GF-D8 (cell line): Measurements from ENCODE around the gene CMTM7.
"Not testable (repeated sequence)": the region's sequence is repeated elsewhere in the genome, so short reads cannot be mapped to it uniquely, and the experiment has no call there.

Experiments
- DNase-seq: peaks from one replicate; lab custom pipeline; 2025; lab: John Stamatoyannopoulos, UW

CMTM7 gene

DNA sequence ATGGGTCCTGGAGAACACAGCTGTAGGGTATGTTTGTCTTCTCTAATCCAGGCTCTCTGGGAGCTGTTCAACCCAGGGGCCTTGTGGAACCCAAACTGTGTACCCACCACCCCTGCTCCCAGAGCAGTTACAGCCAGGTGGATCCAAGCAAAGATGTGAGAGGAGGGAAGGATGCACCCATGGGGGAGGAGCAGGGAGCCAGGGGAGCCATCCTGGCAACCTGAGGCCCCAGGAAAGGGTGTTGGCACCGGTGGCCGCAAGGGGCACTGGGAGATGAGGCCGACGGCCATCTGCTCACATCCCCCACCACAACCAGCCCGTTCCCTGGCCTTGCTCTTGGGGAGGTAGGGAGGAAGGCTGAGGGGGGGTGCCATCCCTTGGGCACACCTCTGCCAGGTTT is 67.8 kb downstream of the CMTM7 start:
- DNase-seq = no peak

DNA sequence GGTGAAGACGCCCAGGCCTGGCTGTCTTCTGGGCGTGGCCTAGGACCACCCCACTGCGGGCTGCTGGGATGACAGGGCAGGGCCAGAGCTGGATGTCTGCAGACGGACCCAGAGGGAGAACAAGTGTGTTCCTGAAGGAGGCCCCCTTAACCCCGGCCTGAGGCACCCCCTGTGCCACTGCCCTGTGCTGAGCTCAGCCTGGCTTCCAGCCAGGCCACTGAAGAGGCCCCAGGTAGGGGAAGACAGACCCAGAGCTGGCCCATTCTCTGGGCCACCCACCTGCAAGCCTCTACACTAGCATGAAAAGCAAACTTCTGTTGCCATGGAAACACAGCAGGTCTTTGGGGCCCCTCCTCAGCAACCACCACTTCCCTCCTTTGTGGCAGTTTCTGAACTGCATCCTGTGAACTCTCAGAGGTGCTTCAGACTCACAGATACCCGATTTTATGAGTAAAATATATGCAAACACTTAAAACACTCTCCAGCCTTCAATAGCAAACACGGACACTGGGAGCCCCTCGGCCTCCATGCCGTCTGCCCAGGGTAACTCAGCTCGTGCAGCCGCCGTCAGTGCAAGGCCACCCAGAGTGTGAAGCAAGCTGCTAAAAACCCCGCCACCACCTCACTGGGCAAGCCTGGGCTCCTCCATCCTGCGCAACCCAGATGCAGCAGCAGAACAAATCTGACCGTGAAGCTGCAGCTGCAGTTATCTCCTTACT is 68.5 kb downstream of the CMTM7 start:
- DNase-seq = no peak

DNA sequence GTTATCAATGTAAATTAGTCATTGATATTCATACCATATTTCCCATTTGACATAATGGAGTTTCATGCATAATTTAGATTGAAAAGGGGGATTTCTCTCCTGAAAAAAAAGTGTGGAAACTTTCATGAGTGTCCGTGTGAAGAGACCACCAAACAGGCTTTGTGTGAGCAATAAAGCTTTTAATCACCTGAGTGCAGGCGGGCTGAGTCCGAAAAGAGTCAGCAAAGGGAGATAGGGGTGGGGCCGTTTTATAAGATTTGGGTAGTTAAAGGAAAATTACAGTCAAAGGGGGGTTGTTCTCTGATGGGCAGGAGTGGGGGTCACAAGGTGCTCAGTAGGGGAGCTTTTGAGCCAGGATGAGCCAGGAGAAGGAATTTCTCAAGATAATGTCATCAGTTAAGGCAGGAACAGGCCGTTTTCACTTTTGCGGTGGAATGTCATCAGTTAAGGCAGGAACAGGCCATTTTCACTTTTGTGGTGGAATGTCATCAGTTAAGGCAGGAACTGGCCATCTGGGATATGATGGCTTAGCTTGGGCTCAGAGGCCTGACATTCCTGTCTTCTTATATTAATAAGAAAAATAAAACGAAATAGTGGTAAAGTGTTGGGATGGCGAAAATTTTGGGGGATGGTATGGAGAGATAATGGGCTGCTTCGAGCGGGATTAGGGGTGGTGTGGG is 69.3 kb downstream of the CMTM7 start:
- DNase-seq = not testable (repeated sequence)

DNA sequence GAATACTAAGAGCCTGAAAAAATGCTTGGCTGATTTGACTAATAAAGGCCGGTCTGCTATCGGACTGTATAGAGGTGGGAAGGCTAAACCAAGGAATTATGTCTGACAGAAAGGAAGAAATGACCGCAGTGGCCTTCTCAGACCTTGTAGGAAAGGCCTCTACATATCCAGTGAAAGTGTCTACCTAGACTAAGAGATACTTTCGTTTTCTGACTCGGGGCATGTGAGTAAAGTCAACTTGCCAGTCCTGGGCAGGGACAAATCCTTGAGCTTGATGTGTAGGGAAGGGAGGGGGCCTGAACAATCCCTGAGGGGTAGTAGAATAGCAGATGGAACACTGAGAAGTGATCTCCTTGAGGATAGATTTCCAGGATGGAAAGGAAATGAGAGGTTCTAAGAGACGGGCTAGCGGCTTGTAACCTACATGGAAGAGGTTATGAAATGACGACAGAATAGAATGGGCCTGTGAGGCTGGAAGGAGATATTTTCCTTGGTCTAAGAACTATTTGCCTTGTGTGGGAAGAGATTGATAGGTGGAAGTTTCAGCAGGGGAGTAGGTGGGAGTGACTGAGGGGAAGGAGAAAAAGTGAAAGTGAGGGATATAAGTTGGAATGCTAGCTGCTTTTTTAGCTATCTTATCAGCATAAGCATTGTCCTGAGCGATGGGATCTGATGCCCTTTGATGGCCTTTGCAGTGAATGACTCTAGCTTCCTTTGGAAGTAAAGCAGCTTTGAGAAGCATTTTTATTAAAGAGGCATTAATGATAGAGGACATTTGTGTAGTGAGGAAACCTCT is 70.7 kb downstream of the CMTM7 start:
- DNase-seq = not testable (repeated sequence)

DNA sequence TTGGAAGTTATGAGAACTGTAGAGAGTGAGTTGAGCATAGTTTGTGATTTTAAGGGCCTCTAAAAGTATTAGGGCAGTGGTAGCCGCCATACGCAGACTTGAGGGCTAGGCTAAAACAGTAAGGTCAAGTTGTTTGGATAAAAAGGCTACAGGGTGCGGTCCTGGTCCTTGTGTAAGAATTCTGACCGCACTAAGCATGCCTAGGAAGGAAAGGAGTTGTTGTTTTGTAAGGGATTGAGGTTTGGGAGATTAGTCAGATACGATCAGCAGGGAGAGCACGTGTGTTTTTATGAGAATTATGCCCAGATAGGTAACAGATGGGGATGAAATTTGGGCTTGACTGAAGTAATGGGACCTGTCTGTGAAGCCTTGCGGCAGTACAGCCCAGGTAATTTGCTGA is 71.8 kb downstream of the CMTM7 start:
- DNase-seq = not testable (repeated sequence)

DNA sequence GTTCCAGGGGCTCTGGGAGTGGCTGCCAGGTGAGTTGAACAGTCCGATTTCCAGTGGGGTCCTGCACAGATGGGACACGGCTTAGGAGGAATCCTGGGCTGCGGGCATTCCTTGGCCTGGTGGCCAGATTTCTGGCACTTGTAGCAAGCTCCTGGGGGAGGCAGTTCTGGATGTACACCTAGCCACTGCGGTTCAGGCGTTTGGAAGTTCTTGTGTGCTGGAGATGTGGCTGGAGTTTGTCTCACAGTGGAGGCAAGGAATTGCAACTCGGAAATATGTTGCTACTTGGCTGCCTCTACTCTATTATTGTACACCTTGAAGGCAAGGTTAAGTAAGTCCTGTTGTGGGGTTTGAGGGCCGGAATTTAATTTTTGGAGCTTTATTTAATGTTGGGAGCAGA is 73.1 kb downstream of the CMTM7 start:
- DNase-seq = not testable (repeated sequence)

DNA sequence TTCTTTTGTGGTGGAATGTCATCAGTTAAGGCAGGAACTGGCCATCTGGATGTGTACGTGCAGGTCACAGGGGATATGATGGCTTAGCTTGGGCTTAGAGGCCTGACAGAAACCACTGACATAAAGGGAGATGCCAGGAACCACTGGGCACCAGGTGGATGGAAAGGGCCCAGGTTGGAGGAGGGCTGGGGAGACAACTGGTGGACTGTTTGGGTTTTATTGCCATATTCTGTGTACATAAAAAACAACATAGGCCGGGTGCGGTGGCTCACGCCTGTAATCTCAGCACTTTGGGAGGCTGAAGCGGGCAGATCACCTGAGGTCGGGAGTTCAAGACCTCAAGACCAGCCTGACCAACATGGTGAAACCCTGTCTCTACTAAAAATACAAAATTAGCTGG is 75.2 kb downstream of the CMTM7 start:
- not testable (repeated sequence) for DNase-seq

DNA sequence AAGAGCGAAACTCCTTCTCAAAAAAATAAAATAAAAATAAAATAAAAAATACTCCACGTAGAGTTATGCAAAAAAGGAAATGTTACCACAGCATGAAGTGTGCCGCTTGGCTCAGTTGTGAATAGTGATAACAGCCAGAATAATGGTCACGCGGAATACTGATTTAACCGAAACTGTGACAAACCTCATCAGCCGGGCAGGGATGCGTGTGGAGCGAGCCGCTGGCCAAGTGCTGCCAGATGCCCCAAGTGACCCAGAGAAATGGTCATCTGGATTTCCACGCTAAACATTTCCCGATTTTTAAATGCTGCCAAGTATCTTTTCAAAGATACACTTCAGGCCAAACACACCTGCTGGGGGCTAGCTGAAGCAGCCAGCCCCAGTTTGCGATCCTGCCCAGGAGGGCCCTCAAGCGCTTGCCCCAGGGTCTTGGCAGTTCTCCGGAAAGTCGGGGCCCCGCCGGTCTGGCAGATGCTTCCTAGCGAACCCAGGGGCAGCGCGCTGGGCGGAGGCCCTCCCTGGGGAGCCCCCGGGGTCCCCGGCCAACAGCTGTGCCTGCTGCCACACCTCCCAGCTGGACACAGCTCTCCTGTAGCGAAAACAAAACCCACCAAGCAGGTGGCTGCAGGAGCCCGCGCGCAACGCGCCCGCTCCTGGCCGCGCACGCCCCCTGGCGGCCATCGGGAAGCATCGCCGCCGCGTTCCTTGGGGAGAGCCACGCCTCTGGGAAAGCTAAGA is 75.8 kb downstream of the CMTM7 start:
- no peak for DNase-seq

DNA sequence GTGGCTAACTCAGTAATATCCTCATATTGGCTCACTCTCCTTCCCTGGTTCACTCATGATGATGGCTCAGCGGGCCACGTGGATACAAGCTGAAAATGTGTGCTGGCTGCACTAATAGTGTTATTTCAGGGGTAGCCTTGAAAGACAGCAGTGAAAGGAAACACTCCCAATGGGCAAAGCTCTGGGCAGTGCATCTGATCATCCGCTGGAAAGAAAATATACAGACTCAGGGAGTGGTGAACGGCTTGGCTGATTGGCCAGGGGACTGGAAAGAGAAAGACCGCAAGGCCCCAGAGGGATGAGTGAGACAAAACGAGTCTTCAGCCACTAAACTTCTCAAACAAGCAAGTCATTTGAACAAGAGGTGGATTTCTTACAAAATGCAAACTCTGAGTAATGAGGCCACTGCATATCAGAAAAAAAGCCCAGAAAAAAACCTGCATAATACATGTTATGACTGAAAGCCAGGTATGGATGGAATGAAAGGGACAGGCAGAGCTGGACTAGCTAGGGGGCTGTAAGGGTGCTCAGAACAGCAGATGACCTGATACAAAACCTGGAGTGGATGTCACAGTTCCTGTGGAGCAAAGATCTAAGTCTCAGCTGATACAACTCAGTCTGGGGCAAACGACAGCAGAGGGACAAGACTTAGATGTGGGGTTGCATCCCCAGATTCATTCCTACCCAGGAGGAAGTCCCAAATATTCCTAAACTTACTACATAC is 77.7 kb downstream of the CMTM7 start:
- no peak for DNase-seq

DNA sequence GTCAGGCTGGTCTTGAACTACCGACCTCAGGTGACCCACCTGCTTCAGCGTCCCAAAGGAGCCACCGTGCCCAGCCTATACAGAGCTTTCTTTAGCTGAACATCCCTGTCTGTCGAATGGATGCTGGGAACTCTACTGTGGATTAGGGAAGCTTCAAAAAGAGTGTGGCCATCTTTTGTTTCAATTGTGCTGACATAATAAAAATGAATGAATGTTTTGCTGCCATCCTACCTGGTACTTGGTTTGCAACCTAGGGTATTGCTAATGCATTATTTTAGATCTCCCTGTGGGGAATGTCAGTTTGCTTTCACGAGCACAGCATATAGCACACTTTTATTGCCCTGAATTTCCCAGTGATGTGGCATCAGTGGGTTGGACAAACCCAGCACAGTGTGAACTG is 78.7 kb downstream of the CMTM7 start:
- DNase-seq = no peak

DNA sequence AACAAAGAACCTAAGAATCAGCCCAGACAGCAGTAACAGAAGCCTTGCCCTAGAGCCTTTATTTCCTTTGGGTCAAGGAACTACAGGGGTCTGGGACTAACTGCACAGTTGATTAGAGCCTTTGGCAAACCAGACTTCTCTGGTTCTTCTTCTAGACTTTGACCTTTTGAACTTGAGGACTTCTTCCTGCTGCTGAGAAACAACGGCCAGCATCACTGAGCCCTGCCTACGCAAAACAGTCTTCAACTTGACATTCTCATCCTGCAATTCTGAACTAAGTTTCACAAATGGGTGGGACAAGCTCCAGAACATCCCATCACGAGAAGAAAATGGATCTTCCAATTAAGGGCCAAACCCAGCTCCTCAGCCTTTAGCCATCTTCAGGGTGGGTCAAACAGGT is 79.6 kb downstream of the CMTM7 start:
- DNase-seq = no peak

DNA sequence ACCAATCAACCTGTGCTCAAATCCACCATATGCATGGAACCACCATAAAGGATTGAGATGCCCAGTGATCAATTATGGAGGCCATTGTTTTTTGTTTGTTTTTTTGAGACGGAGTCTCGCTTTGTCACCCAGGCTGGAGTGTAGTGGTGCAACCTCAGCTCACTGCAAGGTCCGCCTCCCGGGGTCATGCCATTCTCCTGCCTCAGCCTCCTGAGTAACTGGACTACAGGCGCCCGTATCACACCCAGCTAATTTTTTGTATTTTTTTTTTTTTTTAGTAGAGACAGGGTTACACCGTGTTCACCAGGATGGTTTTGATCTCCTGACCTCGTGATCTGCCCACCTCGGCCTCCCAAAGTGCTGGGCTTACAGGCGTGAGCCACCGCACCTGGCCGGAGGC is 80.5 kb downstream of the CMTM7 start:
- not testable (repeated sequence) for DNase-seq

DNA sequence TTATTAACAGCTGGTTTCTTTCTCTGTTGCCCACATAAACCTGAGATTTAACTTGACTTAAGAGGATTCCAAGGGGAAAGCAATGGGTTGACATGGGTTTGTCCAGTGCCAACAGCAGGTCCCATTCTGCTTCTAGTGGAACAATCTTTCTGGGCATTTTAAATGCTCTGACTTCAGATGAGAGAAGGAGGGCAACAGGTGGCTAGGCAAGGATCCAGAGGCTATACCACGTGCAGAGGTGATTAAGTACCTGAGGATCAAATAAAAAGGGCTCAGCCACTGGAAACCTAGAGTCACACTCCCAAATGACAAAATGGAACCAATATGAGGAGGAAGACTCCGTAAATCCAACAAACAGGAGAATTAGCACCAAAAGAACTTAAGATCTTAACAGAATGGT is 82.5 kb downstream of the CMTM7 start:
- no peak for DNase-seq

DNA sequence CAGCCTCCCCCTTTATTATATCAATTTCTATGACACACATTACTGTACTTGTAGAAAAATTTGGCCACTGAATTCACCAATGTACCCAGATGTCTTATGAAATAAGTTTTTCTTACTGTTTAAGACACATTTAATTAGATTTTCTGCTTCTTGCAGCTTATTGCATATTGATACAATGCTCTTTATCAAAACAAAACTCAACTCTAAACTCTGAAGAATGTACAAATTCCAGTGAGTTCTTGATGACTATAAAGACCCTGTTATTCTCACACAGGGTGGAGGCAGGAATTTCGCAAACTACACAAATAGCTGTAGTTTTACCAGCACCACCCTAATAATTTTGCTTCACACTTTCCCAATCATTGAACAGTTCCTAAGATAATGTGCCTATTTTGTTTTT is 89.0 kb downstream of the CMTM7 start:
- no peak for DNase-seq

DNA sequence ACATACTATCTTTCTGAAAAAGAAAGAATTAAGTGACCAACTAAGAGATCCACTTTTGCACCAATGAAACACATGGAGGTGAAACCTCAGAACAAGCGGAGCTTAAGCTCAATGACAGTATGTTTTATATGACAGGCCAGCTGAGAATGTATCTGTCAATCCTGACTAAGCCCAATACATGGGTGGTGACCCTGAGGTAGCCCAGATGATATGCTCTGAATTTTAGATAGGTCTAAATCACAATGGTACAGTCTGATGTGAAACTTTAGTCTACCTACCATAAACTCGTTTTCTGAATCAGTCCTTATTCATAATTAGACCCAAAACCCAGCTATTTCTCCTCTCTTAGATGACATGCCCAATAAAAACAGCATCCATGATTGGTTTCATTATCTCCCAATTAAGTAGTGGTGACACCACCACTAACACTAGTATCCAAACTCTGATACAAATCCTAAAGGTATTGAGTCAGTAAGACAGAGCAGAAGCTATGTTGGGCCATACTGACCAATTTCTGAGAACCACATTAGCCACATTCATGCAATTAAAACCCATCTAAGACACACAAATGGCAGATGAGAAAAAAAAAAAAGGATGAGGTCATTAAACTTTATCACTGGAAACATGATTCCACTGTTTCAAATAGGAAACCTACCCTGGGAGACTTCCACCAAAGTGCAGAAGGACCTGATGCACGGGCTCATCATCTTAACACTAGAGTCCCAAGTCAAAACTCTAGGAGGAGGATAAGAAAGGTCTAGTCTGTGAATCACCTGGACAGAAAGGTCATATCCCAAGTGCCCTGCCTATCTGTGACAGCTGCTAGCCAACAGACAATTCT is 90.4 kb downstream of the CMTM7 start:
- no peak for DNase-seq

DNA sequence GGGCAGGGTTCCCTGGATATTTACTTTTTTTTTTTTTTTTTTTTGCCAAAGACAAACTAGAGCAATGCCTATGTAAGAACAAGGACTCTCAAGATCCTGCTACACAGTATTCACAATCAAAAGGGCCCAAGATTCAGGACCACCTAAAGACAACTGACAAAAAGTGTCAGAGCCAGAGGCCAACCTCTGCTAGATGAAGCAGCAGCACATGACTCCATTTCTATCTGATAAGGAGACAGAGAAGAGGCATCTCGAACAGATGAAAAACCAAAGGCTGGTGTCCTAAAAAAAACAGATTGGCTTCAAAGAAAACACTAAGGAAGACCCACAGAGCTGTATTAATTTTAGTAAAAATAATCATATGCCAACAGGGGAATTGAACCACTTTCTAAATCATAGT is 91.0 kb downstream of the CMTM7 start:
- no peak for DNase-seq

DNA sequence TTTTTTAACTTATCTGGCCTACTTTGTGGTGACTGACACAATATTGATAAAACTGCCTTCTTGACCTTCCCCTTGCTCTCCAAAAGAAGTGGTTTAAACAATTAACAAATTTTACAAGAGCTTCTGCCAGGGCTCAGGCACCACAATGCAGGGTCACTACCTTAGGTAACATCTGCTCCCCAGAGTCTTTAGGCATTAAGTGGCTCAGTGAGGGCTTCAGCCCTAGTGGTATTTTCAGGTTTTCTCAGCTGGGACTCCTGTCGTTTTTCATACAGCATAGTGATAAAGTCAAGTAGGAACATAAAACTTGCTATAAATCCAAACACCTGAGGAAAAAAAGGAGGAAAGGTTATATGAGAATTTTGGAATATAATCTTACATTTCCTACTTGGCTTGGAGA is 92.1 kb downstream of the CMTM7 start:
- no peak for DNase-seq

DNA sequence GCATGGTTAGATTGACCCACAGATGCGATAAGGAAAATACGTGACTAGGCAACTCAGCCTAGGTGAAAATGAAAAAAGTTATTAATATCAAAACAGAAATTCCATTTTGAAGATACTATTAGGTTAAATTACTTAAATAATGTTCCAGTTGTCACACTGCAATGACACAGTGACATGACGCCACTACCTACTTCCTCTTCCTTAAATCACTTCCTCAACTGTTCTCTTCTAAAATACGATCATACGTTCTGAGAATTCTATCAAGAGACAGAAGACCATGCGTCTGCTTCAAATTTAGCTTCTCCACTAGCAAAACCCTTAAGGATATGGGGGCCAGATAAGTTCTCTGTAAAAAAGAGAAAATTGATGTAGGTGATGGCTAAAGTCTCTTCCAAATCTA is 92.8 kb downstream of the CMTM7 start:
- peak; percentile 73 for DNase-seq

DNA sequence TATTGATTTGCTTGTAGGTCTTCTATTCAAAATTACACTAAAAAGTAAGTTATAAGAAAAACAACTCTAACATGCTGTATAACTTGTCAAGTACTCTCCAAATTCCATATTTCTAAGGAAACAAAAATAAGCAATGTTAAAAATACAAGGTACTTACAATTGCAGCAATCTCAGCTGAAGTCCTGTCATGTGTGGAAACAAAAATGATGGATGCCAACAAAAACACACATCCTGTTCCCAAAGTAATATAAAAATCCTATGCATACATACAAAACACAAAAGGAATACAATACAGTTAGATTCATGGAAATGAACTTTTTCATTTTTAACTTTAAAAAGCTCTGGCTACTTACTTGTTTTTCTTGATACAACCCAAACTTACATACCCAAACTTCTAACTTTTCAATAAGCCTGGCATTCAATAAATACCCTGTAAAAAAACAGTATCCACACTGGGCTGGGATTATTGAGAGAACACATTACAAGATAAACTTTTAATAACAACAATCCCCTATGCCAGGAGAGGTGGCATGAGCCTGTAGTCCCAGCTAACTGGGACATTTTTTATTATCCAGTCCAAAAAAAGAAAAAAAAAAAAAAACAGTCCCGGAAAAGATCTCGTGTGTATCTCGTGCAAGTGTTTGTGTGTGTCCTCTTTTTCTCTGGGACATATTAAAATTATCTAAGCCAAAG is 96.3 kb downstream of the CMTM7 start:
- no peak for DNase-seq

DNA sequence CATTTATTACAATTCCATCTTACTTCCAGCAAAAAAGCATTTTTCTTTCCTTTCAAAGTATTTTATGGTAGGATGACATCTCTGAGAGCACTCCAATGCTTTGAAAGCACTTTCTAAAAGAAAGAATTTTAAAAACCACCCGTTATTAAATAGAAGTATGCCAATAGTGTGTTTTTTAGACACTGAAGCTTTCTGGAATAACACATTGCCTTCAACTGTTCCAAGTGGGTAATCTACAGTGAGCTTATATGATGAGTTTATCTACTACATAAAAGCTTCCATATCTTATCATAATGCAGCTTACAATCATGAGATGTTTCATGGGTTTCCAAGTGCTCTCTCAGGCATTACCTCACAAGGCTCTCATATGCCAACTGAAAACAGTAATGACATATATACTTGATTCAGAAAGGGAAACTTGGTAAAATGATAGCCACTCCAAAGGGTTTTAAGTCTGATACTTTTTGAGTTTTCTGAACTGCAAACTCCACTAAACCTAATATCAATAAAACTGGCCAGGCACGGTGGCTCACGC is 96.9 kb downstream of the CMTM7 start:
- DNase-seq = no peak
